ENCODE data around the gene SPOCK1.

- TF ChIP-seq CTCF (conservative IDR thresholded peaks at IDR 0.05; ENCODE audit: low read depth, low read length) (no peak), EZH2 (IDR thresholded peaks at IDR 0.05; ENCODE audit: borderline replicate concordance, low read depth, low read length, poor library complexity, severe bottlenecking) (no peak)
Measured at GRCh38 chr5:137303509-137303908, 195.6 kb downstream of the SPOCK1 start.

Measured in A673 (cell line).